GM21619 (cell line): ENCODE data around the gene DCLK3.
A peak's percentile ranks its signal among the peaks of the same experiment; 100 is the strongest.

ENCODE experiments used
- ATAC-seq: cut with Tn5 transposase; IDR thresholded peaks from one replicate; pipeline ENCODE4 v1.9.1; 2021; ENCODE audit not compliant: unreplicated experiment

The DCLK3 gene

GRCh38 chr3:36710606-36711005 lies 53.7 kb downstream of the DCLK3 start:
- no peak for ATAC-seq

GRCh38 chr3:36709826-36710365 lies 54.5 kb downstream of the DCLK3 start:
- ATAC-seq: no peak

GRCh38 chr3:36709281-36709680 lies 55.1 kb downstream of the DCLK3 start:
- ATAC-seq: no peak

GRCh38 chr3:36707623-36708409 lies 56.5 kb downstream of the DCLK3 start:
- peak; percentile 96 for ATAC-seq

GRCh38 chr3:36705015-36705414 lies 59.3 kb downstream of the DCLK3 start:
- no peak for ATAC-seq

- no peak for ATAC-seq
These were observed 60.1 kb downstream of the DCLK3 start for GRCh38 chr3:36704280-36704679.

- no peak for ATAC-seq
These were observed 63.1 kb downstream of the DCLK3 start for GRCh38 chr3:36701249-36701572.

- peak; percentile 86 for ATAC-seq
These were observed 63.7 kb downstream of the DCLK3 start for GRCh38 chr3:36700537-36701248.

GRCh38 chr3:36698314-36698713 lies 66.0 kb downstream of the DCLK3 start:
- ATAC-seq: no peak

- ATAC-seq: no peak
These were observed 66.9 kb downstream of the DCLK3 start for GRCh38 chr3:36697229-36698001.

GRCh38 chr3:36696799-36697198 lies 67.6 kb downstream of the DCLK3 start:
- ATAC-seq: no peak

- ATAC-seq: no peak
These were observed 68.6 kb downstream of the DCLK3 start for GRCh38 chr3:36695769-36696137.

- ATAC-seq: no peak
These were observed 69.1 kb downstream of the DCLK3 start for GRCh38 chr3:36695113-36695768.

- ATAC-seq: peak; percentile 64
These were observed 70.7 kb downstream of the DCLK3 start for GRCh38 chr3:36693670-36694069.

- ATAC-seq: no peak
These were observed 74.8 kb downstream of the DCLK3 start for GRCh38 chr3:36689560-36689959.

- ATAC-seq: no peak
These were observed 75.5 kb downstream of the DCLK3 start for GRCh38 chr3:36688815-36689214.

GRCh38 chr3:36686516-36686915 lies 77.8 kb downstream of the DCLK3 start:
- no peak for ATAC-seq

- no peak for ATAC-seq
These were observed 82.5 kb downstream of the DCLK3 start for GRCh38 chr3:36681867-36682266.

GRCh38 chr3:36680952-36681351 lies 83.4 kb downstream of the DCLK3 start:
- no peak for ATAC-seq

GRCh38 chr3:36679384-36680200 lies 84.8 kb downstream of the DCLK3 start:
- ATAC-seq: peak; percentile 56
